K562 (cell line): ENCODE results near the gene OBSCN. TPM values are rescaled to one million over a fixed set of nuclear protein-coding genes. Genes with fewer than 3 reads are reported as not detected.

Source experiments
- ATAC-seq: fragments of 200-7000 bp; cut with Tn5 transposase; 3 replicates; pipeline ENCODE4 v1.9.1; 2020; ENCODE audit warnings: moderate library complexity
- BruUV-seq: library from RNA; stranded (reverse); fragments of 400-500 nt; replicated peaks from 2 replicates; lab custom pipeline; 2021; lab: Mats Ljungman, UMichigan
- CTCF ChIA-PET: fragments of 300-600 bp; formaldehyde crosslinking; extraction: SDS; loops from one replicate; lab custom pipeline; 2021; ENCODE audit warnings: low intra/inter-chr PET ratio; lab: Yijun Ruan, JAX
- POLR2A ChIA-PET: fragments of 300-600, 350-650 bp; sonication (Branson Sonifier 250); formaldehyde crosslinking; extraction: SDS; loops from one replicate; lab custom pipeline; 2021; ENCODE audit warnings: antibody characterized with exemption, inconsistent platforms; lab: Yijun Ruan, JAX
- DNase-seq, 4 experiments: peaks; one replicate each; pipeline versions ENCODE4 v3.0.0 to v3.0.0-alpha.2; 2011 to 2018; ENCODE audit warnings: low spot score in 3 of 4, mixed read lengths in 3 of 4; ENCODE audit errors: extremely low read depth in 1 of 4
- FAIRE-seq: peaks from 2 replicates; lab custom pipeline; 2011; peaks lifted over from hg19 to GRCh38; lab: Jason Lieb, UNC
- H2AFZ ChIP-seq: 2 replicates; pipeline ENCODE4 v1.6.0; 2011; ENCODE audit warnings: low read depth, low read length, control low read depth, inconsistent platforms
- H3K27ac ChIP-seq: fragments of 200-600 bp; 3 replicates; pipeline ENCODE4 v1.8.0; 2011; ENCODE audit warnings: low read depth, mild to moderate bottlenecking, control low read depth, inconsistent platforms, low read length, moderate library complexity, mixed read lengths; ENCODE audit errors: extremely low read depth
- H3K27me3 ChIP-seq, 2 experiments: fragments of 300-600 bp in 1 of 2; 2 replicates in 1 of 2; 3 replicates in 1 of 2; pipeline versions ENCODE4 v1.6.0 to v1.8.0; 2011; ENCODE audit warnings: inconsistent platforms in 2 of 2, low read length in 2 of 2, mild to moderate bottlenecking in 1 of 2, mixed read lengths in 1 of 2, moderate library complexity in 1 of 2; ENCODE audit not compliant: control insufficient read depth in 2 of 2, insufficient read depth in 2 of 2
- H3K36me3 ChIP-seq: fragments of 300-600 bp; 3 replicates; pipeline ENCODE4 v1.8.0; 2011; ENCODE audit warnings: mild to moderate bottlenecking, low read length, inconsistent platforms; ENCODE audit not compliant: control insufficient read depth, insufficient read depth
- H3K4me1 ChIP-seq, 2 experiments: fragments of 200-600 bp in 1 of 2; replicated peaks in 1 of 2; 2 replicates in 1 of 2; 3 replicates in 1 of 2; pipeline versions ENCODE4 v1.5.1 to v1.8.0; 2011; ENCODE audit warnings: inconsistent platforms in 2 of 2, low read length in 2 of 2, mild to moderate bottlenecking in 1 of 2, mixed read lengths in 1 of 2, moderate library complexity in 1 of 2; ENCODE audit not compliant: control insufficient read depth in 2 of 2, insufficient read depth in 2 of 2
- H3K4me2 ChIP-seq: 2 replicates; pipeline ENCODE4 v1.6.1; 2011; ENCODE audit warnings: low read length, control low read depth, inconsistent platforms, mixed read lengths; ENCODE audit not compliant: insufficient read depth
- H3K4me3 ChIP-seq: fragments of 200-600 bp; sonication (generic), shearing (Covaris generic); 2 replicates; pipeline ENCODE4 v1.5.1; 2016; ENCODE audit warnings: control low read depth, inconsistent platforms
- H3K79me2 ChIP-seq: fragments of 200-600 bp; 3 replicates; pipeline ENCODE4 v1.8.0; 2011; ENCODE audit warnings: low read length, inconsistent platforms; ENCODE audit not compliant: control insufficient read depth, insufficient read depth
- H3K9ac ChIP-seq, 2 experiments: 2 replicates each; pipeline versions ENCODE4 v1.6.0 to v1.6.1; 2011; ENCODE audit warnings: low read depth in 2 of 2, low read length in 2 of 2, control low read depth in 1 of 2, inconsistent platforms in 1 of 2, mild to moderate bottlenecking in 1 of 2, mixed read lengths in 1 of 2; ENCODE audit not compliant: insufficient read depth in 1 of 2
- H3K9me1 ChIP-seq: one replicate; pipeline ENCODE4 v1.6.0; 2011; ENCODE audit warnings: inconsistent platforms, mild to moderate bottlenecking, low read length, moderate library complexity; ENCODE audit not compliant: control insufficient read depth, insufficient read depth
- H3K9me3 ChIP-seq: replicated peaks from 2 replicates; pipeline ENCODE4 v1.5.1; 2011; ENCODE audit warnings: low read depth, low read length, inconsistent platforms; ENCODE audit not compliant: control insufficient read depth, insufficient read depth
- H4K20me1 ChIP-seq: replicated peaks from 2 replicates; pipeline ENCODE4 v1.6.1; 2011; ENCODE audit warnings: low read length, inconsistent platforms, mixed read lengths; ENCODE audit not compliant: control insufficient read depth, insufficient read depth
- CREBBP ChIP-seq: IDR thresholded peaks from one replicate; pipeline ENCODE4 v1.6.1; 2012; ENCODE audit warnings: low read depth, mild to moderate bottlenecking, control low read depth, inconsistent platforms, low read length
- CTBP1 ChIP-seq: fragments of 450-650 bp; IDR thresholded peaks from 2 replicates; pipeline ENCODE4 v1.6.1; 2016; ENCODE audit warnings: borderline replicate concordance
- CTCF ChIP-seq, 3 experiments: IDR thresholded peaks in 2 of 3; conservative IDR thresholded peaks in 1 of 3; 2 replicates each; pipeline ENCODE4 v1.5.1; 2011 to 2012; ENCODE audit warnings: low read length in 3 of 3, mild to moderate bottlenecking in 3 of 3, control low read depth in 2 of 3, improper control_type of control experiment in 1 of 3, inconsistent platforms in 1 of 3, low read depth in 1 of 3, mixed read lengths in 1 of 3, moderate library complexity in 1 of 3; ENCODE audit not compliant: insufficient read depth in 2 of 3
- EZH2 ChIP-seq: IDR thresholded peaks from 2 replicates; pipeline ENCODE4 v1.6.1; 2012; ENCODE audit warnings: low read depth, mild to moderate bottlenecking, inconsistent platforms, low read length, borderline replicate concordance
- FOXO4 ChIP-seq: fragments of 450-650 bp; formaldehyde crosslinking; IDR thresholded peaks from 2 replicates; pipeline ENCODE4 v1.4.0; 2020; ENCODE audit warnings: mild to moderate bottlenecking, moderate library complexity
- HDAC1 ChIP-seq, 2 experiments: fragments of 450-650 bp; IDR thresholded peaks; 2 replicates each; pipeline ENCODE4 v1.6.1; 2016 to 2017; ENCODE audit warnings: inconsistent platforms in 1 of 2, mild to moderate bottlenecking in 1 of 2, moderate library complexity in 1 of 2
- MYC ChIP-seq, 2 experiments: fragments of 250-450 bp in 1 of 2; sonication (Bioruptor Pico) in 1 of 2; IDR thresholded peaks; 2 replicates each; pipeline versions ENCODE4 v1.5.1 to v1.6.1; 2012 to 2021; ENCODE audit warnings: low read depth in 2 of 2, borderline replicate concordance in 1 of 2, improper control_type of control experiment in 1 of 2, low read length in 1 of 2, mild to moderate bottlenecking in 1 of 2, moderate library complexity in 1 of 2
- MYNN ChIP-seq, 2 experiments: sonication (generic); formaldehyde crosslinking in 1 of 2; IDR thresholded peaks; 2 replicates each; pipeline versions ENCODE4 v1.5.0 to v1.6.1; 2016 to 2020; ENCODE audit warnings: antibody characterized with exemption in 1 of 2, missing genetic modification reagents in 1 of 2
- NCOR1 ChIP-seq: fragments of 450-650 bp; IDR thresholded peaks from 2 replicates; pipeline ENCODE4 v1.6.1; 2016; ENCODE audit warnings: mild to moderate bottlenecking, moderate library complexity
- PKNOX1 ChIP-seq: fragments of 450-650 bp; IDR thresholded peaks from 2 replicates; pipeline ENCODE4 v1.6.1; 2016
- RAD21 ChIP-seq, 2 experiments: fragments of 250-450 bp in 1 of 2; fragments of 450-650 bp in 1 of 2; sonication (Bioruptor Pico) in 1 of 2; formaldehyde crosslinking in 1 of 2; IDR thresholded peaks in 1 of 2; conservative IDR thresholded peaks in 1 of 2; 2 replicates each; pipeline versions ENCODE4 v1.4.0 to v1.8.0; 2020 to 2022; ENCODE audit warnings: mild to moderate bottlenecking in 2 of 2, moderate library complexity in 1 of 2
- ZNF592 ChIP-seq: fragments of 450-650 bp; IDR thresholded peaks from 2 replicates; pipeline ENCODE4 v1.6.1; 2017; ENCODE audit warnings: antibody characterized with exemption, mild to moderate bottlenecking
- ZNF77 ChIP-seq: fragments of 250-450 bp; sonication (Bioruptor Pico); IDR thresholded peaks from 2 replicates; pipeline ENCODE4 v1.5.0; 2020
- WGBS: fragments of 100-300 bp; shearing (Covaris generic); methylation state at CpG from one replicate; pipeline ENCODE4 v1.1.6; 2016; ENCODE audit warnings: low coverage, mixed read lengths; ENCODE audit not compliant: insufficient coverage; ENCODE audit errors: missing lambda C conversion rate; 5-methylcytosine and 5-hydroxymethylcytosine counted together
- in situ Hi-C: fragments of 300-500 bp; cut with MboI; formaldehyde crosslinking; loops from 4 replicates; pipeline ENCODE4 v1.15.0; 2018; ENCODE audit warnings: inconsistent platforms, mixed read lengths
- intact Hi-C: fragments of 100-400 bp; cut with micrococcal nuclease; formaldehyde crosslinking; loops from 2 replicates; pipeline ENCODE4 v1.14.2; 2022
- polyA plus RNA-seq, 8 experiments: library from polyadenylated mRNA; depleted of rRNA in 4 of 8; stranded (reverse) in 5 of 8; unstranded in 3 of 8; fragments of >200 nt; fragmentation: Nextera tagmentation in 2 of 8; fragmentation: Illumina TruSeq in 1 of 8; extraction: Ambion mirVana in 2 of 8; extraction: Trizol in 1 of 8; gene quantifications; 2 replicates each; pipeline versions ENCODE4 v1.2.1 to v1.2.3, GENCODE V29; 2011 to 2014; ENCODE audit warnings: inconsistent platforms in 1 of 8, missing spikeins in 1 of 8
- total RNA-seq, 7 experiments: library from RNA; depleted of rRNA in 6 of 7; stranded (reverse); fragments of >200 nt in 6 of 7; fragmentation: Illumina TruSeq in 2 of 7; extraction: Trizol in 2 of 7; gene quantifications; 2 replicates each; pipeline versions ENCODE4 v1.2.1 to v1.2.3, GENCODE V29; 2011 to 2021; ENCODE audit warnings: low replicate concordance in 1 of 7

The OBSCN gene
- total and polyA plus RNA-seq, 9 of the 15 experiments (the other 6 are each of a cell fraction or from before 2014, with no cell fraction given): 0.18 to 19.7 (median 3.6) TPM

GRCh38 chr1:228292609-228292911, 84.7 kb downstream of the OBSCN start:
- DNase-seq (no peak), ATAC-seq (peak; percentile 7; the same call in 2 of the 3 replicates), FAIRE-seq (no peak)
- CTCF ChIA-PET: no interaction called here
- Histone ChIP-seq H3K9ac (no peak overlapping the region), H3K27me3 (peaks cover 15 to 45% of the 10 kb centered on the region in 2 experiments; a peak in 4 of 5 replicates), H4K20me1 (no peaks in the 10 kb centered on the region), H3K79me2 (no peaks in the 10 kb centered on the region), H3K4me1 (peaks cover 11 to 27% of the 10 kb centered on the region in 2 experiments; a peak in 4 of 5 replicates), H3K36me3 (no peaks in the 10 kb centered on the region), H3K9me3 (no peaks in the 10 kb centered on the region), H3K4me2 (no peak overlapping the region), H2AFZ (0 out of 2 replicates have a peak overlapping the region, but pooled peaks have one; percentile 2)
- intact Hi-C loops: no loop called here
- TF ChIP-seq NCOR1 (no peak), CTBP1 (no peak), RAD21 (CRISPR knock-in tag; conservative IDR thresholded peaks at IDR 0.05 in 1 of 2, IDR thresholded peaks at IDR 0.05 in 1 of 2) (0 out of 4 replicates have a peak, but pooled peaks of 1 of the 2 experiments have one; percentile 12), CTCF (IDR thresholded peaks at IDR 0.05 in 2 of 3, conservative IDR thresholded peaks at IDR 0.05 in 1 of 3; ENCODE audit: insufficient read depth in 2 of 3, low read depth in 1 of 3, low read length in 3 of 3) (peak in 1 of 3 experiments; percentile 28; a peak in 1 of 6 replicates), PKNOX1 (no peak), CREBBP (no peak), EZH2 (no peak), HDAC1 (IDR thresholded peaks at IDR 0.05) (no peak), MYC (IDR thresholded peaks at IDR 0.05; ENCODE audit: low read depth, low read length) (0 out of 2 replicates have a peak, but pooled peaks have one; percentile 22), MYC (CRISPR knock-in tag; IDR thresholded peaks at IDR 0.05; ENCODE audit: borderline replicate concordance, low read depth) (no peak), ZNF592 (no peak), MYNN (IDR thresholded peaks at IDR 0.05) (no peak), MYNN (CRISPR knock-in tag; IDR thresholded peaks at IDR 0.05) (no peak), ZNF77 (CRISPR knock-in tag) (no peak), FOXO4 (no peak)
- TF ChIP-seq, all 486 proteins: peak for 3
- Histone ChIP-seq H3K9me1 (peaks cover 4% of the 10 kb centered on the region), H3K4me3 (no peak overlapping the region), H3K27ac (no peak overlapping the region)
- WGBS: 37% methylated on average over 9 of the region's 9 CpGs
- no TSS peak for BruUV-seq
- POLR2A ChIA-PET: interaction anchor here (0.5 kb wide), 1 partner anchor 49 kb away, joined by 3 read pairs; no protein-coding TSS in a partner anchor
- in situ Hi-C loops: no loop called here
